ENCODE data around the gene FAM120C.

FAM120C gene

DNA sequence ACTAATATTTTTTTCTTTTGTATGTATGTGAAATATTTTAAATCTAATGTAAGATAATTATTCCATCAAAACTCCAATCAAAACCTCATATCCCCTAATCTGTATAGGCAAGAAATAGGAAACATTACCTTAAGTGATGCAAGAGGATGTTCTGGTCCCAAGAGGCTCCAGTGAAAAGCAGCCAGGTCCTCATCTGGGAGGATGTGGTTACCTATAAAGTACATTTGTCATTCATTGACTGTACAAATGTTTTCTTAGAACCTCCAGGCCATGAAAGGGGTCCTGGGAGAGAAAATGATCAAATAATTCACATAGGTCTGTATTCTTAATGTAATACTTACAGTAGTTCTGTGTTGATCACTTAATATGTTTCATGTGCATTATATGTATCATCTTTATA lies 25.5 kb downstream of the FAM120C start:
- no peak for DNase-seq (ENCODE audit: low read depth in 2 of 2)

- no peak for DNase-seq (ENCODE audit: low read depth in 2 of 2)
Measured at GRCh38 chrX:54134269-54134668, 48.8 kb downstream of the FAM120C start.

DNA sequence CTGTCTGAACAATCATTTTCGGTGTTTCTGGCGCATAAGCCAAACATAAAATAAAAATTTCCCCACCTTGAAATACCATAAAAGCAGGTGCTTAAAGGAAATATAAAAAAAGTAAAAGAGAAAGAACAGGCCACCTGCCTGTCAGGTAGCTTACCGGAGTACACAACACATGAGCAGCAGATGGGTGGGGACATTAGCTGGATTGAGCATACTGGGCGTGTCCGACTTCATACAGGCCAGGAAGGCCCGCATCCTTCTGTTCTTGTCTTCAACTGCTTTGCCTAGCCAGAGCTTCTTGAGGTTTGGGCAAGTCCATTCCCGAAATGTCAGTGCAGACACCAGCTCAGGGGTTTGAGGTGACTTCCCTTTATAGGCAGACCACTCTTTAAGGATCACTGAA lies 66.7 kb downstream of the FAM120C start:
- no peak for DNase-seq (ENCODE audit: low read depth in 2 of 2)

GRCh38 chrX:54093571-54093970 lies 89.5 kb downstream of the FAM120C start:
- DNase-seq (ENCODE audit: low read depth in 2 of 2): no peak

GRCh38 chrX:54093159-54093558 lies 89.9 kb downstream of the FAM120C start:
- no peak for DNase-seq (ENCODE audit: low read depth in 2 of 2)

- no peak for DNase-seq (ENCODE audit: low read depth in 2 of 2)
Measured at GRCh38 chrX:54090880-54091279, 92.2 kb downstream of the FAM120C start.

DNA sequence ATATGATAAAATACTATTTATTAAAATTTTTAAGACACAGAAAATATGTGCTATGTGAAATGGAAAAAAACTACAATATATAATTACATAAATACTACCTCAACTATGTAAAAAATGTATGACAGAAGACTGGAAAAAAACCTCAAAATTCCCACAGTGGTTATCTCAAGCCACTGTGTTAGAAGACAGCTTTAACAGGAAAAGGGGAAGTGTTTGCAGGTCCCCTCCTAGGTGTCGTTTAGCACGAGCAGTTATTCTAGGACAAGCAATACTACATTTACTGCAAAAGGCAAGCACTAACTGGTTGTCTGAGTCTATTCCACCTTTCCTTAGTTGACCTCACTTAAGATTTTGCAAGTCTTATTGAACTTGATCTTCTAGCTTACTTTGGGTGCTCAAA lies 93.9 kb downstream of the FAM120C start:
- no peak for DNase-seq (ENCODE audit: low read depth in 2 of 2)

DNA sequence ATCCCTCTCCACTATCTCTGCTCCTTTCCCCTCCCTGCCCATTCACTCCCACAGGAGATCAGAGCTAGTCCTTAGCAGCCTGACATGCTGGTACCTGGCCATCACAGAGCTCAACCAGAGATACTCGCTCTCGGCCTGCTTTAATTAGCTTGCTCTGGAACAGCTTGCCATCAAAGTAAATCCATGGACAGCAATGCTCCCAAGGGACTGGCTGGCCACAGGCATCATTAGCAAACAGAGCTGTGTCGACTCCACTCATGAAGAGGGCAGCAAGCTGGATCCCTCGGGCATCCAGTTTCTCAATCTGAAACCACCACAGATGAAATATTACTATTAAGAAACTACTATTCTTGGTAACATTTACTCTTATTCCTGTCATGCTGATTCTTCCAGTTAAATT lies 95.4 kb downstream of the FAM120C start:
- DNase-seq (ENCODE audit: low read depth in 2 of 2): no peak

- no peak for DNase-seq (ENCODE audit: low read depth in 2 of 2)
Measured at GRCh38 chrX:54085666-54086065, 97.4 kb downstream of the FAM120C start.

DNA sequence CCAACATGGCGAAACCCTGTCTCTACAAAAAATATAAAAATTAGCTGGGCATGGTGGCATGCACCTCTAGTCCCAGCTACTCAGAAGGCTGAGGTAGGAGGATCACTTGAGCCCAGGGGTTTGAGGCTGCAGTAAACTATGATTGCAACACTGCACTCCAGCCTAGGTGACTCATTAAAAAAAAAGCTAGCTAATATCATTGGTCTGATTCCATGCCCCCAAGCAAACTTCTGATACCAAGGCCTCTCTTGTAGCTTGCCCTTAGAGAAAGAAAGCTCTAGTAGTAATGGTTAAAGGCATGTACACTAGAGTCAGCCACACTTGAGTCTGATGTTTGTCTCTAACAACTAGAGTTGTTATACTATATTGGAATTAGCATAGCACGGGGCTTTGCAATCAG lies 106.2 kb downstream of the FAM120C start:
- DNase-seq (ENCODE audit: low read depth in 2 of 2): no peak

DNA sequence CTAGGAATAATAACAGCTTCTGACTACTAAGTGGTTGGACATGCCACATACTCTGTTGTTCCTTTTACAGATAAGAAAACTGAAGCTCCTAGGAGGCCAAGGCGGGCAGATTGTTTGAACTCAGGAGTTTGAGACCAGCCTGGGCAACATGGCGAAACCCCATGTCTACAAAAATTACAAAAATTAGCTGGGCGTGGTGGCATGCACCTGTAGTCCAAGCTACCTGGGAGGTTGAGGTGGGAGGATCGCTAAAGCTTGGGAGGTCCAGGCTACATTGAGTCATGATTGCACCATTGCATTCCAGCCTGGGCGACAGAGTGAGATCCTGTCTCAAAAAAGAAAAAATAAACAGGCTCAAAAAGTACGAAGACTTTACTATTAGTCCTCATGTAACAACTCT lies 108.2 kb downstream of the FAM120C start:
- no peak for DNase-seq (ENCODE audit: low read depth in 2 of 2)

DNA sequence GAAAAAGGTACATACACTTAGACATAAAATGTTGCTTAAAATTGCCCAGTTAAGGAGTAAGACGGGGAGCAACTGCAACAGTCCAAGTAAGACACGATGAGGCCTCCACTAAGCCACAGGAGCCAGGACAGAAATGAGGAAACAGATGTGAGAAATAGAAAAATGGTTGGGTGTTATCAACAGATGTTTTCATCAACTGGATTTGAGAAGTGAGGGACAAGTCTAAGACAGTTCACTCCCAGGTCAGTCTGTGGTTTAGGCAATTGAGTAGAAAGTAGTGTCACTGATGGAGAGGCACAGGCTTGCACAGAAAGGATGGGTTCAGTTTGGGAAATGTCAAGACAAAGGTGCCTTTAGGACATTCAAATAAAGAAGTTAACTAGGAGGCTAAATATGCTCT lies 115.3 kb downstream of the FAM120C start:
- no peak for DNase-seq (ENCODE audit: low read depth in 2 of 2)

- no peak for DNase-seq (ENCODE audit: low read depth in 2 of 2)
Measured at GRCh38 chrX:54066841-54067240, 116.2 kb downstream of the FAM120C start.

DNA sequence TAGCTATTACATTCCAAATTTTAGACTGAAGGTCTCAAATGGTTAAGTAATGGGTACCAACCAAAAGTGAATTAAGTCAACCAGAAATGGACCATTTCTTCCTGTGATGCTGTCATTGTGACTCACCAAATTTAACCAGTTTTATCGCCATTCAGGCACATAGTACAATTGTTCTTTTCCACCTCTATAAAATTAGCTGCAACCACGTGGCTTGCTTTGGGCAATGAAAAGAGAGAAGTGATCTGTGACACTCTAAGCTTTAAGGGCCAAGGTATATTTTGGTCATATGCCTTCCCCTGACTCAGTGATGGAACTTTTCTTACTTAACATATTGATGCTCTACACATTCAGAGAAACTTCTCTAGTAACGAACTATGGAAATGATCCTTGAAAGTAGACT lies 118.5 kb downstream of the FAM120C start:
- no peak for DNase-seq (ENCODE audit: low read depth in 2 of 2)

DNA sequence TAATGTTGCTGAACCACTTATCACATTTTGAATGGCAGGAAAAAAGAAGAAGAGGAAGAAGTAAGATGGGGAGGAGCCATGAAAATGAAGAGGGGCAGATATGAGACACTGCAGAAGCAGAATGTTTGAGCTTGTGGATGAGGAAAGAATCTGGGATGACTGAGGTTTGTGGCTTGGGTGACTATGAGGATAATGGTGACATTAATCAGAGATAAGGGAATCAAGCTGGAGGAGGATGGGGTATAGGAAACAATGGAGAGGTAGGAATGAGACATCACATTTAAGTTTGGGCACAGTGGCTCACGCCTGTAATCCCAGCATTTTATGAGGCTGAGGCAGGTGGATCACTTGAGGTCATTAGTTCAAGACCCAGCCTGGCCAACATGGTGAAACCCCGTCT lies 119.7 kb downstream of the FAM120C start:
- no peak for DNase-seq (ENCODE audit: low read depth in 2 of 2)

- no peak for DNase-seq (ENCODE audit: low read depth in 2 of 2)
Measured at GRCh38 chrX:54049801-54050200, 133.3 kb downstream of the FAM120C start.

GRCh38 chrX:54048412-54048811 lies 134.6 kb downstream of the FAM120C start:
- no peak for DNase-seq (ENCODE audit: low read depth in 2 of 2)

DNA sequence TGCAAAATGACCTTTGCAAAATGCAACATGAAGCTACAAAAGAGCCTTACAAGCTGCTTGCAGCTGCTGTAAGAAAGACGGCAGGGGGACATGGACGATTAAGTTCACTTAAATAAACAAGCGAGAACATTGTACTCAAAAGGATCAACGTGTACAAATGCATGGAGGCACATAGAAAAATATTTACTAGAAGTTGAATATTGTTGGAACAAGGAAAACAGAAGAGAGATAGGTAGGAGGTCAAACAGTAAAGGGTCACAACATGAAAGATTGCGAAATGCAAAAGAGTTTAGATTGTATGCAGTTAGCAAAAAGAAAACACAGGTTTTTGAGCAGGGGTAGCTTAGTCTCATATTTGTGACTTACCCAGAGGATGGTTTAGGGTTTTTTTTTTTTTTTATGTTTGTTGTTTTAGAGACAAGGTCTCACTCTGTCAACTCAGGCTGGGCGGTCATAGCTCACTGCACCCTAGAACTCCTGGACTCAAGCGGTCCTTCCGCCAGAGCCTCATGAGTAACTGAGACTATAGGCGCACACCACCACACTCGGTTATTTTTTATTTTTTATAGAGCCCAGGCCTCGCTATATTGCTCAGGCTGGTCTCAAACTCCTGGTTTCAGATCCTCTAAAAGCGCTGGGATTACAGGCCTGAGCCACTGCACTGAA lies 137.4 kb downstream of the FAM120C start:
- no peak for DNase-seq (ENCODE audit: low read depth in 2 of 2)

GRCh38 chrX:54044877-54045338 lies 138.1 kb downstream of the FAM120C start:
- no peak for DNase-seq (ENCODE audit: low read depth in 2 of 2)

GRCh38 chrX:54044126-54044876 lies 138.8 kb downstream of the FAM120C start, which contains the start of gene PHF8:
Gene PHF8 (minus strand): TSS chrX:54044473. CDS start chrX:54042728, 1,745 bp downstream.
- DNase-seq (ENCODE audit: low read depth in 2 of 2): peak; percentile 80 to 89

DNA sequence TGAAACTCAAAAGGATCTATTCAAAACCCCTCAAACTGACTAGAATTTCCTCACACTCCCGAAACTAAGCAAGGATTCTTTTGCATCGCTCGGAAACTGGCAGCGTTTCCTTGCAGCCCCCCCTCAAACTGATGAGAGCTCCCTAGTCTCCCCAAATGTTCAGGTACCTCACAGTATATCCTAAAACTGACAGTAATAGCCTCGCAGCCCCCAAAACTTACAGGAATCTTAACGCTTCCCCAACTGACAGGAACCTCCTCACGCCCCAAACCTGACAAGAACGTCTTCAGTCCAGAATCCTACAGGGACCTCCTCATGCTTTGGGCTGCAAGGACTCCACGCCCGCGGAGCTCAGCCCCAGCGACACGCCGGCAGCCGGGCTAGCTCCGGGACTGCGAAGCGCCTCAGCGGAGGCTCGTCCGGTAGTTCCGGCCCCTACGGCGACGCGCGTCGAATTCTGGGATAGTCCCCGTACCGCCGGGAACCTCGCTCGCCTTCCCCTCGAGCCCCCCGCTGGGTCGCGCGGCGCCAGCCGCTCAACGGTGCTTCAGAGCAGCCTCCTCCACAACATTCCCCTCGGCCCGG lies 139.4 kb downstream of the FAM120C start:
- DNase-seq (ENCODE audit: low read depth in 2 of 2): peak in 1 of 2 experiments; percentile 2

DNA sequence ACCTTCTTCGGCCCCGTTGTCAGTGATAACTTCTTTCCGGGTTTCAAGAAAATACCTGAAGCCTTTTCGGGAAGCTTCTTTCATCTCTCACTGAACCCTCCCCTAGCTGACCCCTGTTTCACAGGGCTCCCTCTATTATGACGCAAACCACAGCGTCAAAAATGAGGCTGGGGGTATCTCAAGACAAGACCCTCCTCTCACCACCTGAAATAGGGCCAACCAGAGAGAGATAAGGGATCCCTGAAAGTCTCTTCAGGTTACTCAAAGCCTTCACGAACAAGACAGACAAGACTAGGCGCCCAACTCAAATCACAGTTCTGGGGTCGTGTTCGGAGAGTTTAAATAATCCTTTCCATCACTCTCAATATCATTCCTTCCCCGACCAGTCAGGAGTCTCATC lies 140.0 kb downstream of the FAM120C start:
- DNase-seq (ENCODE audit: low read depth in 2 of 2): no peak

DNA sequence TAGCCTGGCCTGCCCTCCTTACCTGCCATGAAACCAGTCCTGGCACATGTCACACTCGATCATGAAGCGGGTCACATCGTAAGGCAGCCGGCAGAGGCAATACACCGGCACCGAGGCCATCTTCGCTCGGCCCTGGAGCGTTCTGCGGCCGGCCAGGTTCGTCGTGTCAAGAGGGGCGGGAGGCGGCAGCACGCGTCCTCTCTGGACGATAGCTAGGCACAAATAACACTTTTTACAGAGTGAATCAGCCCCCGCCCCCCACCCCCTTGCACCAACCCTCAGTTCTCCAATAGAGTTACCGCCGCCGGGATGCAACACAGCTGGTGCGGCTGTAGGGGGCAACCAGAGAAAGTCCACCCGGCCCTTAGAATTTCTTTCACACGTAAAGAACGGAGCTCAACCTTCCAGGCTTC lies 140.4 kb downstream of the FAM120C start:
- peak in 1 of 2 experiments; percentile 22 for DNase-seq (ENCODE audit: low read depth in 2 of 2)

Data from stimulated activated CD4-positive, alpha-beta T cell treated with anti-CD3 and anti-CD28 coated beads, Interleukin-12 subunit alpha, Interleukin-12 subunit beta, amount 100 ng/mL, for 24 hours (primary cell).